Muscle of leg (tissue), 11 donors: ENCODE data around the gene CLEC18B. TPM values are rescaled to one million over a fixed set of nuclear protein-coding genes. Genes with fewer than 3 reads are reported as not detected.
"Not testable (repeated sequence)": the region's sequence is repeated elsewhere in the genome, so short reads cannot be mapped to it uniquely, and the experiment has no call there.

Source experiments
- DNase-seq: peaks from one replicate; pipeline ENCODE4 v3.0.0; 2013
- H3K27ac ChIP-seq: one replicate; pipeline ENCODE4 v1.5.1; 2013; ENCODE audit warnings: mild to moderate bottlenecking, low read length, control low read depth
- H3K27me3 ChIP-seq: one replicate; pipeline ENCODE4 v1.6.1; 2013; ENCODE audit warnings: low read length; ENCODE audit not compliant: control insufficient read depth, insufficient read depth
- H3K36me3 ChIP-seq: one replicate; pipeline ENCODE4 v1.6.1; 2013; ENCODE audit warnings: low read length; ENCODE audit not compliant: control insufficient read depth, insufficient read depth
- H3K4me1 ChIP-seq: one replicate; pipeline ENCODE4 v1.6.1; 2013; ENCODE audit warnings: low read length; ENCODE audit not compliant: control insufficient read depth, insufficient read depth
- H3K4me3 ChIP-seq: one replicate; pipeline ENCODE4 v1.5.1; 2013; ENCODE audit warnings: low read length, control low read depth
- H3K9me3 ChIP-seq: replicated peaks from 2 replicates; pipeline ENCODE4 v1.6.1; 2013; ENCODE audit warnings: low read depth, low read length; ENCODE audit not compliant: control insufficient read depth
- WGBS: methylation state at CpG from one replicate; pipeline ENCODE4 v1.1.5; 2013; ENCODE audit warnings: missing lambda C conversion rate; ENCODE audit not compliant: insufficient coverage; 5-methylcytosine and 5-hydroxymethylcytosine counted together
- polyA plus RNA-seq, 8 donors: library from polyadenylated mRNA; unstranded; fragments of 120-200 nt; gene quantifications; one replicate each; pipeline versions ENCODE4 v1.2.1 to v1.2.3, GENCODE V29; 2013; ENCODE audit warnings: inconsistent platforms in 1 of 8, low replicate concordance in 1 of 8; ENCODE audit not compliant: insufficient read length in 8 of 8, insufficient read depth in 1 of 8
- total RNA-seq: library from RNA; stranded (reverse); fragments of 120-200 nt; gene quantifications from one replicate; pipeline ENCODE4 v1.2.4, GENCODE V29; 2013

CLEC18B gene
- total and polyA plus RNA-seq, 9 donors: 0.95 to 3.1 (median 1.8) TPM; not detected in 1

DNA sequence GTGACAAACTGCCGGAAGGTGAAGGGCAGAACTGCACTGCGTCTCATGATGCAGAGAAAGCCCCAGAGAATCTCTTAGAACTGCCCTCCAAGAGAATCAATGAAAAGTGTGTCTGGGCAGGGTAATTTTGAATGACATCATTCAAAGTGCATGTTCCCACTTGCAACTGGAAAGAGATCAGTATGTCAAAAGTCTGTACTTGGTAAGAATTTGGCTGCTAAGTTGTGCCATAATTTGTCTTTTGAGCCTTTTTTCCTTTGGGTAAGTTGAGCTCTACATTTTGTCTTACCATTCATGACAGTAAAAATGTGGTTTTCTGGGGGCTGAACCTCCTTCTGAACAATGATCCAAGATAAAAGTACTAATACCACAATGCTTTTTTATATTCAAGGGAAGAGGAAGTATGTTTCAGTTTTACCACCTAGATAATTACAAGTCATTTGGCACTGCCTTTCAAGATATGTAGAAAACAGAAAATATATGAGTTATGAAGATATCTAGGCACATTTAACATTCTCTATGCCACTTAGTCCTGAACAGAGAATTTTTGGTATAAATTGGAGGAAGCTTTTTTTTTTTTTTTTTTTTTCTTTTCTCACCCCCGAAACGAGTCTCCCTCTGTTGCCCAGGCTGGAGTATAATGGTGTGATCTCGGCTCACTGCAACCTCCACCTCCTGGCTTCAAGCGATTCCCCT lies 38.8 kb downstream of the CLEC18B start:
- H3K36me3 ChIP-seq, H3K9me3 ChIP-seq, H3K4me1 ChIP-seq, H3K27me3 ChIP-seq, DNase-seq, H3K27ac ChIP-seq, H3K4me3 ChIP-seq: not testable (repeated sequence)
- no CpG with 5 or more reads among the region's 6 CpGs for WGBS

DNA sequence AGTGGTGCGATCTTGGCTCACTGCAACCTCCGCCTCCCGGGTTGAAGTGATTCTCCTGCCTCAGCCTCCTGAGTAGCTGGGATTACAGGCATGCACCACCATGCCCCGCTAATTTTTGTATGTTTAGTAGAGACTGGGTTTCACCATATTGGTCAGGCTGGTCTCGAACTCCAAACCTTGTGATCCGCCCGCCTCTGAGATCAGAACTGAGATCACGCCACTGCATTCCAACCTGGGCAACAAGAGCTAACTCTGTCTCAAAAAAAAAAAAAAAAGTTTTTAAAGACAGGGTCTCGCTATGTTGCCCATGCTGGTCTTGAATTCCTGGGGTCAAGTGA lies 47.5 kb downstream of the CLEC18B start:
- not testable (repeated sequence) for H3K27ac ChIP-seq, H3K36me3 ChIP-seq, H3K4me1 ChIP-seq, DNase-seq, H3K4me3 ChIP-seq, H3K27me3 ChIP-seq, H3K9me3 ChIP-seq
- 91% methylated on average over 8 of the region's 9 CpGs for WGBS

DNA sequence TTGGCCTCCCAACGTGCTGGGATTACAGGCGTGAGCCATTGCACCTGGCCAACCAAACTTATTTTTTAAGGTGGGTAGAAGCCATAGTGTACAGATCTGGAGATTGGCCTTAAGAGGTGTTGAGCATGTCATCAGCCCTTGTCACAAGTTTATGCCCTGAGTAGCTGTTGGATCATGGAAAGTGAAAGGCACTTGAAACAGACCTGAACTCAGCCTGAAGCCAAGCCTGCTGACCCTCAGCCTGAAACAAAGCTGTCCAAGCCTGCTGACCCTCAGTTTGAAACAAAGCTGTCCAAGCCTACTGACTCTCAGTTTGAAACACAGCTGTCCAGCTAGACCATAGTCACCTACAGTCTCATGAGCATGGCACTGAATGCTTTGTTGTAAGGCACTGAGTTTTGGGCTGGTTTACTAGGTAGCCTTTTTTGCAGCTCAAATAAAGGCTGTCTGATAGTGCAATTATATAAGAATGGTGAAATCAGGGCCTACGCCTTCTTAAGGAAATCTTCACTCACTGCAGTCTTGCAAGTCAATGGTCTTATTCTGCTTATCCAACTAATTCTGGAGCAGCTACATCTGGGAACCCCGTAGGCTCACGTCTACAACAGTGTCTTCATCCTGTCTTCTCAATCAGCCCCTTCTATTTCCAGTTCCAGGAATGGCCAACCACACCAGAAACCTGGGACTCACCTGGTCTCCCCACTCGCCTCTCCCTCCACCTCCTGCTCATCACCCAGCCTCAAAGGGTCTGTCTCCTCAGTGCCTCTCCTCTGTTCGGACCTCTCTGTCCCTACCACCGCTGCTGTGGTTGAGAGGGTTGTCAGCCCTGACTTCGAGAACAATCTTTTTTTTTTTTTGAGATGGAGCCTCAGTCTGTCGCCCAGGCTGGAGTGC lies 48.1 kb downstream of the CLEC18B start:
- Histone ChIP-seq H3K9me3 (no peaks in the 10 kb centered on the region), H3K4me3 (no peak overlapping the region), H3K4me1 (peaks cover 3% of the 10 kb centered on the region), H3K36me3 (no peaks in the 10 kb centered on the region), H3K27me3 (no peaks in the 10 kb centered on the region), H3K27ac (no peak overlapping the region)
- 79% methylated on average over 10 of the region's 10 CpGs for WGBS
- no peak for DNase-seq

DNA sequence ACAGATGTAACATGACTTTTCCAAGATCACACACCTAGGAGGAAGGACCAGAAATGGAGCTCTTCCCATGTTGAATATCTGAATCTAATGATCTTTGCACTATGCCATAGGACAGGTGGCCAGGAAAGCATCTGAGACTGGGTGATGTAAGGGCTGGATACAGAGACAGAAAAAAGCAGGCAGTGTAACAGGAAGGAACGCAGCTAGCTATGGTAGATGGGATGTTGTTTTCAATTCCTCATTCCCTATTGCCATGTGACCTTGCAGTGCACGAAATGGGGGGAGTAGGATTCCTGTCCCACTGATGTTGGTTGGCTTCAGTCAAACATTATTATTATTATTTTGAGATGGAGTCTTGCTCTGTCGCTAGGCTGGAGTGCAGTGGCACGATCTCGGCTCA lies 48.9 kb downstream of the CLEC18B start:
- no CpG with 5 or more reads among the region's 5 CpGs for WGBS

DNA sequence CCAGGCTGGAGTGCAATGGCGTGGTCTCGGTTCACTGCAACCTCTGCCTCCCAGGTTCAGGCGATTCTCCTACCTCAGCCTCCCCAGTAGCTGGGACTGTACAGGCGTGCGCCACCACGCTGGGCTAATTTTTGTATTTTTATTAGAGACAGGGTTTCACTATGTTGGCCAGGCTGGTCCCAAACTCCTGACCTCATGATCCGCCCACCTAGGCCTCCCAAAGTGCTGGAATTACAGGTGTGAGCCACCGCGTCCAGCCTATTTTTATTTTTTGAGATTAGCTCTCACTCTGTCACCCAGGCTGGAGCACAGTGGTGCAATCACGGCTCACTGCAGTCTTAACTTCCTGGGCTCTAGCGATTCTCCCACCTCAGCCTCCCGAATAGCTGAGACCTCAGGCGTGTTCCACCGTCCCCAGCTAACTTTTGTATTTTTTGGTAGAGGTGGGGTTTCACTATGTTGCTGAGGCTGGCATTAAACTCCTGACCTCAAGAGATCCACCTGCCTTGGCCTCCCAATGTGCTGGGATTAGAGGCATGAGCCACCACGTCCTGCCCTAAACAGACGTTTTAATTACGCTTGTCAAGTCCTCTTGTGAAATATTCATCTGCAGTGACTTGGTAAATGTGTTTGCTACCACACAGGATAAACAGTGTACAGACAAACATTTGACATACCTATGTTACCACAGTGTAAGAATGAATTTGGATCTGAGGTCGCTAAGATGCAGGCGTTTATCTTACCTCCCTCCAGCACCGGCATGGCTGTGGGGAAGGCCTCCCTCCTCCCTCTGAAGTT lies 50.7 kb downstream of the CLEC18B start:
- peaks cover 11% of the 10 kb centered on the region for H3K4me1 ChIP-seq
- H3K27me3 ChIP-seq, H3K9me3 ChIP-seq, H3K27ac ChIP-seq, DNase-seq, H3K36me3 ChIP-seq, H3K4me3 ChIP-seq: not testable (repeated sequence)
- 80% methylated on average over 15 of the region's 20 CpGs for WGBS

More for the DNA sequence above, 48.9 kb downstream of the CLEC18B start:
- no peaks in the 10 kb centered on the region for H3K36me3 ChIP-seq
- H3K27me3 ChIP-seq: no peaks in the 10 kb centered on the region
- no peaks in the 10 kb centered on the region for H3K9me3 ChIP-seq
- peaks cover 4% of the 10 kb centered on the region for H3K4me1 ChIP-seq
- DNase-seq: no peak
- H3K4me3 ChIP-seq: no peak overlapping the region
- no peak overlapping the region for H3K27ac ChIP-seq

DNA sequence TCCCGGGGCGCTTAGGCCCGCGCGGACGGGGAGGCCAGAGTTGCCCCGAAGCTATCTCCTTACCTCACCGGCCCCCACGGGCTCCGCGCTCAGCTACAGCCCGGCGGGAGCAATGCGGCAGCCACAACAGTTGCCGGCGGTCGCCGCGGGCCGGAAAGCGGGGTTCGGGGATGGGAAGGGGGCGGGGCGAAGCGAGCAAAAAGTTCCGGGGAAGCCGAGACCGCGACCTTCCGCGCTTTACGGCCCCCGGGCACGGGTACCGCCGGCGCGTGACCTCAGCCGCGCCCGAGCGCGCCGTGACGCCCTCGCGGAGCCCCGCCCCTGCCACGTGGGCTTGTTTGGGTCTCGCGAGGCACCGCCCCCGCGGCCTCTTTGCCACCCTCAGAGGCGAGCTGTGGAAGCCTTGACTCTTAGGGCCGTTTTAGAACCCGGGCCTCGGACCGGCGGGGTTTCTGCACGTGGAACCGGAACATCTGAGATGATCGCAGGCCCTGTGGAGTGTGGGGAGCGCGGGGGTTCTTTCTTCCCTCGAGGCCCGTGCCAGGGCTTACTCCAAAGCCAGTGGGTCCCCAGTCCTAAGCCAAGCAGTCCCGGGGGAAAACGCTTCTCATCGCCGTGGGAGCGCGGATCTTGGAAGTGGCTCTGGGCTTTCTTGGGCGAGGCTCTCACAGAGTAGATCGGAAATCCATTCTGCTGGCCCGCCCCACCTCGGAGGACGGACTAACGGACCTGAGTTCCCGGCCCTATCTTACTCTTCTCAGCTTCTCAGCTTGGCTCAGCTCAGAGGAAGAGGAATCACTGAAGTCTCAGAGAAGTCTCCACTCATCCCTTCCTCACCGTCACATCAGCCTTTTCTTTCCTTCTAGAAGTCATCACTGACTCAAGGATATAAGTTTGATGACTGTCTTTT lies 53.0 kb downstream of the CLEC18B start:
- H3K9me3 ChIP-seq, H3K27me3 ChIP-seq: not testable (repeated sequence)
- peak; percentile 99 for DNase-seq
- under 1% methylated on average over 54 of the region's 81 CpGs for WGBS
- H3K4me1 ChIP-seq: peaks cover 11% of the 10 kb centered on the region
- peak overlapping the region; percentile 95 for H3K27ac ChIP-seq
- peaks cover 11% of the 10 kb centered on the region for H3K36me3 ChIP-seq
- H3K4me3 ChIP-seq: peak overlapping the region; percentile 78

DNA sequence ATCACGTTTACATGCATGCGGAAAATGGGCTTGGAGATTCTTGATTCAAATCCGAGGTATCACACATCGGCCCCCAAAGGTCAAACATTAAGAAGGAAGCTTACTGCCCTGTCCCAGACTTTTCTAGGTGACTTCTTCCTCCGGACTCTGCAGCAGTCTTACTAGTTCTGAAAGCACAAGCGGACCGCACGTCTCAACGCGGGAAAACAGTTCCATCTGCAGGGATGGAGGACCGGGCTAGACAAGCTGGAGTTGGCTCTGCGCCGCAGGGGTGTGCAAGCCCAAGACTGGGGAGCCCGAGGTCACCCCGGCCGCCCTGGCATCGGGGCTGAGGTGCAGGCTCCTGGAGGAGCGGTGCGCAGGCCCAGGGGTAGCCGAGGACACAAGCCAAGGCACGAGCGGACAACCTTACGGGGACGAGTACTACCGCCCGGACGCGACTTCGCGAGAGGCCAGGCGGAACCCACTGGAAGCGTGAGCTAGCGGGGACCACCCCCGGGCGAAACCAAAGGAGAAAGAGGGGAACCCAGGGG lies 53.7 kb downstream of the CLEC18B start:
- H3K4me1 ChIP-seq: peaks cover 11% of the 10 kb centered on the region
- H3K27me3 ChIP-seq, H3K9me3 ChIP-seq: not testable (repeated sequence)
- peak; percentile 59 for DNase-seq
- peak overlapping the region; percentile 82 for H3K27ac ChIP-seq
- H3K36me3 ChIP-seq: peaks cover 11% of the 10 kb centered on the region
- H3K4me3 ChIP-seq: peak overlapping the region; percentile 78
- WGBS: under 1% methylated on average over 30 of the region's 35 CpGs

DNA sequence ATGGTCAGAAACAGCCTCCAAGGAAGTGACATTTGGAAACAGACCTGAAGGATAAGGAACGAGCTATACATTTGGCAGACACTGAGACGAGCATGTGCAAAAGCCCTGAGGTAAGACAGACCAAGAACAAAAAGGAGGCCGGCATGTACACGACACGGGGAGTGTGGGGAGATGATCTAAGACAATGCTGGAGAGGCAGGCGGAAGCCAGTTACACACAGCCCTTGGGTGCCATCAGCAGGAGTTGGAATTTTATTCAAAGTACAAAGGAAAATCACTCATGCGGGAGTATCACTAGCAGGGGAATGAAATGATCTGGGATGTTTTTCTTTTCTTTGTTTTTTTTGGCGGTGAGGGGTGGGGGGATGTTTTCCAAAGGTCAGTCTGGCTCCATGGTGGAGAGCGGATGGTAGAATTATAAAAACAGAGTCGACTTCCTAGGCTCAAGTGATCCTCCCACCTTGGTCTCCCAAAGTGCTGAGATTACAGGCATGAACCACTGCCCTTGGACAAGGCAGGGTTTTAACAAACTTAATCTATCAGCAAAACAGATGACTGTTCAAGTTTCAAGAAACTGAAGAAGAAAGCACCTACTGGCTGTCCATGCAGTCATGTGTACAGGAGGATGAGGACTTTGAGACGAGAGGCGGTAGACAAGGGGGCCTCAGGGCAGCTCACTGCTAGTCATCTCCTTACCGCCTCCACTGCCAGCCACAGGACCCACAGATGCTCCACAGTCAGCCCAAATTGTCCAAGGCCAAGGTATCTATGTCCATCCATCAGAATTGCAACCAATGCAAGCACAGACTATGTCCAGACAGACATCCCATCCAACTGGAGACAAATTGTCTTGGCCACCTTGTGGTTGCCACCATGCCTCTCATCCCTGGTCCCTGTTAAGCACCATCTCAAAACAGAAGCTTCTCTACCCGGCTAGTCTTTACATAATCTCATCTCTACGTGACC lies 59.4 kb downstream of the CLEC18B start:
- not testable (repeated sequence) for H3K4me1 ChIP-seq, H3K4me3 ChIP-seq, H3K27me3 ChIP-seq, DNase-seq, H3K9me3 ChIP-seq, H3K27ac ChIP-seq
- 88% methylated on average over 5 of the region's 15 CpGs for WGBS
- peaks cover 17% of the 10 kb centered on the region for H3K36me3 ChIP-seq
